ENCODE data around the gene ALX4.

ALX4 gene

DNA sequence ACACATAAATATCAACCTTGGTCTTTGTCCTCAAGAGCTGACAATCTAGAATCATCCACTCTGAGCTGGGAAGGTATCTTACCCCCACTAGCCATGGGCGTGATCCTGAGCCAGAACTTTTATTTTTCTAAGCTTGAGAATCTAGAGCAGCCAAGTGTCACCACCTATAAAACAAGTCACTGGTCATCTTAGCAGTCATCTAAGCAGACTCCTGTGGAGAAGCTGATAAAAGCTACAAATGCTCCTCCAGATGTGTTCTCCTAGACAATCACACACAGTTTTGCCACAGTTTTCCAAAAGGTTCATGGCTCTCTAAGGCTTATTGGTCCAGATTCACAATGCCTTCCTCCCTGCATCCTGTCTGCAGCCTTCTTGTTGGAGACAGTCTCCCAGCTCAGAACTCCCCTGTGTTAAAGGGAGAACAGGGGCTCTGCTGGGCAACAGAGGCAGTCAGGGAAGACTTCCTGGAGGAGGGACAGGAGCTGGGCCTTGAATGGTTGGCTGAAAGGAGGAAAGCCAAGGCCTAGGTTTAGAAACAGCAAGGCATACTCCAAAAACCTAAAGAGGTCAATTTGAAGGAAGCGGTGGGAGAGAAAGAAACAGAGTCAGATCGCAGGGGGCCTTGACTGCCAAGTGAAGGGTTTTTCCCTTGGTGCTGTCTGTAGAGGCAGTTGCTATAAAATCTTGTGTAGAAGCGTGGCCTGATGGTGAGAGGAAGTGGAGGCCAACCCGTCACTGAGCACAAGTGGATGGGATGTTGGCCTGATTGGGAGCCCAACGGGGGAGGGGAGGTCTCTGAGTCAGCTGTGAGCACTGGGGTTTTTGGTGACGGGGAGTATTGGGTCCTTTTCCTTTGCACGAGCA is 42.0 kb downstream of the ALX4 start:
- DNase-seq (ENCODE audit: low read depth in 2 of 2), result no peak

DNA sequence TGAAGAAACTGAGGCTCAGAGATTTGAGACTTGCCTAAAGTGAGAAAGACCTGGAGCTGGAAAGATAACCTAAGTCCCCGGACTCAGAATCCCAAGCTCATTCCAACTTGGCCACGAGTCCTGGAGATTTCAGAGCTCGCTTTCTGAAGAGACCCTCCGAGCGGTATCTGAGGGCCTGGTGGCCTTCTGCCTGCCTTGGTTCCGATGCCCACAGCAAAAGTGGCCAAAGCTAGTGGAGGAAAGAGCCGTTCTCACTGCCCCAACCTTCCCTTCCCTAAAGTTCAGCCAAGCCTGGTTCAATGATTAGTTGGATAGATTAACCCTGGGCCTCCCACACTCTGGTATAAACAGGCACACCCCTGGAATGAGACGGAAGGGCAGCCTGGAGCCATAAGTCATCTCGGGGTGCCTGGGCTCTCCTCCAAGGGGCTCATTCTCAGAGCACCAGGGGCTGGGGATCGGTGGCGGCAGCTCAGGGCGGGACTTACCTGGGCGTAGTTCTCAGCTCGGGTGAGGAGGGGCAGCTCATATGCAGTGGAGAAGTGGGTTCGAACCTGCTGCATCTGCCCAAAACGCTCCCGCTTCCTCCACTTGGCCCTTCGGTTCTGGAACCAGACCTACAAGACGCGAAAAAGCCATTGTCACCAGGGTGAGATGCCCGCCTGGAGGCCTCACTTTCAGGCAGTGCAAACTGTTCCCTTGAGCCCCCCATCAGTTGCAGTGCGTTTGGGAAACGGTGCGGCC is 42.8 kb downstream of the ALX4 start:
- no peak for DNase-seq (ENCODE audit: low read depth in 2 of 2)

DNA sequence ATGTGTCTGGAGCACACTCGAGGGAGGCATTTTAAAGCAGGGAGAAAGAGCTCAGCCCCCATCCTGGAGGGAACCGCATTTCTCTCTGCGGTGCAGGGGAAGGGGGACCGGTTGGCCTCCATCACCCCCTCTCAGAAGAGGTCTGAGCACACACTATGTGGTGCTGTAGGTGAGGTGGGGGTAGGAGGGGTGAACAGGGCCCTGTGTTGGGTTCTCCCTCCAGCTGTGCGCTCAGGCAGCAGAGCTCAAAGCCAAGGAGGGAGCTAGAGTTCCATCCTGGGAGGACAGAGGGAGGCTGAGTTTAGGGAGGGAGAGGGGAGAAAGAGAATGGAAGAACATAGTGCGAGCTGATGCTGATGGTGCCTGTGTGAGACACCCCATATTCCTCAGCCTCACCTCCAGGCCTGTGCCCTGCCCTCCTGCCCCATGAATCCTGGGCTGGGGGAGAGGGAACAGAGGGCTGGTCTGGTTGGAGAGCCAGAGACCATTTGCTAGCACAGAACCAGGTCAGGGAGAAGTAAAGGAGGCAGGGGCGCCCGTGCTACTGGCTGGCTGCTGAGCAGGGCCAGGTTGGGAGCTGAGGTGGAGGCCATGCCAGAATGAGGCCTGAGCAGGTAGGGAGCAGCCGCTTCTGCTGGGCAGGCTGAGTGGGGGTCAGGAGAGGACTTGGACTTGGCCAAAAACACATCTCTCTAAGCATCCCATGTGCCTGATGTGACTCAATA is 43.7 kb downstream of the ALX4 start:
- no peak for DNase-seq (ENCODE audit: low read depth in 2 of 2)

DNA sequence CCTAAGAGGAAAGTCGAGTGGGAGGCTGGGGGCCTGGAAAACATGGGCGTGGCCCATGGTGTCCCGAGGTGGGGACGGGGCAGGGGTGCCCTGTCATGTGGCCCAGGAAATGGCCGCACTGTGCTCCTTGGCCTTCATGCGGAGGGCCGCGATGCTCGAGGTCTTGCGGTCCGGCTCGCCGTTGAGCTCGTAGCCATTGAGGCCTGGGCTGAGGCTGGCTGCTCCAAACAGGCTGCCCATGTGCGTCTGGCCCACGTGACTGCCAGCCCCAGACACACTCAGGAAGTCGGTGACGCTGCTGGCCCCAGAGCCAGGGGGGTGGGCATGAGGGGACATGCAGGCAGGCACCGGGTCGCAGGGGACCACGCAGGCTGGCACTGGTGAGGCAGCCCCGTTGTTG is 45.2 kb downstream of the ALX4 start:
- DNase-seq (ENCODE audit: low read depth in 2 of 2), result no peak

DNA sequence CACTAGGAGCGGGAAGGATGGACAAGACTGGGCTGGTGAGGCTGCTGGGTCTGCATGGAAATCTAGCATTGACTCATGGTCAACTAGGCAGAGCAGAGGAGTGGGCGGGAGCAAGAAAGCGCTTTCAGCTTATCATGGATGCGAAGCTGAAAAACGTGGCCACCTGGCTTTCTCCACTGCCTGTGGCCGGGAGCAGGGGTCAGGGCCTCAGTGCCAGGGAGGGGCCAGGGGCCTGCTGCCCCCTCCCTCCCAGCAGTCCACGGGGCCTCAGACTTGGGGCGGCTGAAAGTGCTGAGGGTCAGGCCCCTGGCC is 45.5 kb downstream of the ALX4 start:
- DNase-seq (ENCODE audit: low read depth in 2 of 2), result no peak

DNA sequence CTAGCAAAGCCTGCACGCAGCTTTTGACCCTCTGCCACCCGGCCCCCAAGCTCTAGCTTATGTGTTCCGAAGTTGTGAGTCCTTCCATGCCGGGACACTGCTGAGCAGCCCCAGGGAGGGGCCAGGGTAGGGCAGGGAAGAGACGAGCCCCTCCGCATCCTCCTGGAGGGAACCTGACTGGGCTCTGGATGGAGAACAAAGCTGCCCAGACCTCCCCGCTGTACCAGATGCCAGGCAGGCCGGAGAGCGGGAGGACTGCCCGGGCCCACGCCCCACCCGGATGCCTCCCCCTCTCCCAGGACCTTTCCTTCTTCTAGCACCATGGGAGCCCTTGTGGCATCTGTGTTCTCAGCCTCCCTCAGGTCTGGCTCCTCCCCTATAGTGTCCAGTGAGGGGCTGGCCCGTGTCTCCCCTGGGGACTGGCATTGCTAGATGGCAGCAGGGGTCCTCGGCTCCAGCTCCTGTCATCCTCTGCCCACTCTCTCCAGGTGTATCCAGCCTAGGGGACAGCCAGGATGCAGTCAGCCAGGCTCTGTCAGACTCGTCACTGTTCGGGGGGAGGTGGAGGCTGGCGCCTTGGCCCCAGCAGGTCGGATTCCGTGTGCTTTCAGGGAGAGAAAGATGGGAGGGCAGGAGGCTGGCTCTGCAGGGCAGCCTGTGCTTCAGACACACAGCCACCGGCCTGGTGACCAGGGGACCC is 46.1 kb downstream of the ALX4 start:
- no peak for DNase-seq (ENCODE audit: low read depth in 2 of 2)

DNA sequence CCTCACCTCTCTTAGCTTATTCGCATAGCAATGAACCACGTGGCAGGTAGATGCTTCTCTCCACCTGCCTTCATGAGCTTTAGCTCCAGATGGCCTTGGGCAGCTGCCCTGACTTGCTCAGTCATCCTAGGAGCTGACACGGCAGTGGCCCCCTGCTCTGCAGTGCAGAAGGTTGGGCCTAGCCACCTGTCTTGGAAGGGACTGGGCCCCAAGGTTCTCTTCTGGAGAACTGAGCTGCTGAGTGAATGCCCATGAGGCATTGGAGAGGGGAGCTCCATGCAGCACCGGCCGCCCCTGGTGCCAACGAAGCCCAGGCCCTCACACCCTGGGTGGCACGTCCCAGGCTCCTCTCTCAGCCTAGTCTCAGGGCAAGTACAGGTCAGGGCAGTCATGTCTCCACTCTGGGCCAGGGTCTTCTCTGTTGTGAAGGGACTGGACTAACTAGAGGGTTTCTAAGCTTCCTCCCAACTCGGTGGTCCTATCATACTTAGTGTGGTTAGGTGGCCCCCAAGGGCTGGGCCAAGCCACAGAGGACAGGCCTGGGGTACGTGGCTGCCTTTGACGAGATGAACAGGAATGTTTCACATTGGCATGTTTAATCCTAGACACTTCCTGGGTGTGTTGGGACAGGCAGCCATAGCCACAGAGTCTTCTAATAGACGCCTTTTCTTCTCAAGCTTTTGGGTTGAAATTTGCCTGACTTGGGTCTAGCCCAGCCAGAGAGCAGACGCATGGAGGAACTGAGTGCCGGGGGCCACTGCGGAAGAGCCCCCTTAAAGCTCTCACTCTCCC is 47.9 kb downstream of the ALX4 start:
- DNase-seq (ENCODE audit: low read depth in 2 of 2), result no peak

DNA sequence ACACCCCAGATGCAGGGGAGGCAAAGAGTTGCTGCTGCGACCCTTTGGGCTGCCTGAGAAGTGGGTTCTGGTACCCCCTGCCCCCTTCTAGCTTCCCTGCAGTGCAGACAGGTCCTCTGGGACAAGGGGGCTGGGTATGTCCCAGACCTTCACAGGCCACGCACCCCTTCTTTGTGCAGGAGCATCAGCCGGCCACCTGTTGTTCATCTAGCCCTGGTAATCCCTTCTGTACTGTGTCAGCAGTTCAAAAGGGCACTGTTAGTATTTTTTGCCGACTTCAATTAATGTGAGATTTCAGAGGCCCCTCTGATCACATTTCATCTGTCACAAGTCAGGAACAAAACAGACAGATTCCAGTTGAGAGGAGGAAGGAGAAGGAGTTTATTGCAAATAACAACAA is 49.9 kb downstream of the ALX4 start:
- no peak for DNase-seq (ENCODE audit: low read depth in 2 of 2)

DNA sequence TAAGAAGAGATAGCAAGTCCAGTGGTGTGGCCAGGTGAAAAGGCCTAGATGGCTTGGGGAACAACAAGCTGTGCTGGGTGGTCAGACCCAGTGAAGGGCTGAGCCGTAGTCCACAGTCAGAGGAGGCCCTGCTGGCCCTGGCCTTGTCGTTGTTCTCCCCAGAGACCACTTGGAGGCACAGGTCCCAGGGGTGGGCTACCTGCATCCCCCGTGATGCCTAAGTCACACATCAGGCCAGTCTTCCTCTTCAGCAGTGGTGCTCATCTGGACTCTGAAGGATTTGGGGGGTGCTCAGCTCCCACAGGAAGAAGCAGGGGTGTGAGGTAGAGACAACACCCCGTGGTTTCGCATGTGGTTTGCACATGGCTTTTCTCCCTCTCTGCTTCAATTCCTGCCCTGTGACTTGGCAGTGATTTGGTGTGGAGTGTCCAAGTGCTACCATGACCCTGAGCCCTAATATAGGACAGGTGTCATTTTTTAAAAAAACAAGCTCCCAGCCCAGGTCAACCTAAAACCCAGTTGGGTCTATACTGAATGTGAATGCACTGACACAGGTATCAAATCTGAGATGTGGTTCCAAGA is 51.0 kb downstream of the ALX4 start:
- no peak for DNase-seq (ENCODE audit: low read depth in 2 of 2)

DNA sequence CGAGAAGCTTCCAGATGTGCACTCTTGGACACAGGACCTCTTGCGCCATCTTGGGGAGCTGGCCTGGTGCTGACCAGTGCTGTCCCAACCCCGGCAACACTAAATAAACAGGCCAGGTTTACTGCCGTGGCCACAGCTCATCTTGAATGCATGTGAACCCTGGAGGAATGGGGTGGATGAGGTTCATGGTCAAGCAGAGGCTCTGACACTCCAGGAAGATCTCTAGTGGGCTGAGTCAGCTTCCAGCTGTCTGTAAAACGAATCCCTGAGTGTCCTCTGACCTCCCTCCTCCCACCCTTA is 51.8 kb downstream of the ALX4 start:
- DNase-seq (ENCODE audit: low read depth in 2 of 2), result no peak

DNA sequence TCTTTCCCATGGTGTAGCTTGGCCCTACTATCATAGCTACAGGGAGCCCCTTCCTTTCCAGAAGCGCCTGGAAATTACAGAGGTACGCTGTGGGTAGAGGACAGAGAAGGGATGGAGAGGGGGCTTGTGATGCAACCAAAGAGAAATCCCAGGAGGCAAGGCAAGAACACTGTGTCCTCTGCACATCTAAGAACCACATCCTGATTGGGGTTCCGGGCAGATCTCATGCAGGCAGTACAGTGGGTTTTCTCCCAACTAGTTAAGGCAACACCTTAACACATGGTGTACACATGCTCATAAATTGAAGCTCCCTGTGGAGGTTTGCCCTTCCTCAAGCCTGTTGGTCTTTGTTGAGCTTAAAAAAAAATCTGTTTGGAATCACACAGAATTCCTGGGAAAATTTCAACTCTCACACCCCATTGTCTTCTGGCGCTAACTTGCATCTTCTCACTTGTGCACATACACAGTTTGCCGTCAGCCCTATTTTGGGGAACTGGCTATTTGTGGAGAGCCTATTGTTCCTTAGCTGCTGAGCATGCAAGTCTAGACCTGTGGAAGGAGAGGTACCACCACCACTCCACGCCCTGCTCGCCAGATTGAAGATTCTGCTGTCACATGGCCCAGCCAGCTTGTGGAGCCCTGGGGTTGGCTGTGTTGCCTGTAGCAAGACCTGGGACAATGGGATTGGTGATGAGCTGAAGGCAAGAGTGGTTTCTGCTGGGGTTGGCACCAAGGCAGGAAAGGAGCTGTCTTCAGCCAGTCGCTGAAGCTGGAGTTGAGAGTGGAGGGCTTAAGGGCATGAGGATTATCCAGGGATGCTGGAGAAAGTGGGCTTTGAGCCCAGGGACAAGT is 52.4 kb downstream of the ALX4 start:
- no peak for DNase-seq (ENCODE audit: low read depth in 2 of 2)

DNA sequence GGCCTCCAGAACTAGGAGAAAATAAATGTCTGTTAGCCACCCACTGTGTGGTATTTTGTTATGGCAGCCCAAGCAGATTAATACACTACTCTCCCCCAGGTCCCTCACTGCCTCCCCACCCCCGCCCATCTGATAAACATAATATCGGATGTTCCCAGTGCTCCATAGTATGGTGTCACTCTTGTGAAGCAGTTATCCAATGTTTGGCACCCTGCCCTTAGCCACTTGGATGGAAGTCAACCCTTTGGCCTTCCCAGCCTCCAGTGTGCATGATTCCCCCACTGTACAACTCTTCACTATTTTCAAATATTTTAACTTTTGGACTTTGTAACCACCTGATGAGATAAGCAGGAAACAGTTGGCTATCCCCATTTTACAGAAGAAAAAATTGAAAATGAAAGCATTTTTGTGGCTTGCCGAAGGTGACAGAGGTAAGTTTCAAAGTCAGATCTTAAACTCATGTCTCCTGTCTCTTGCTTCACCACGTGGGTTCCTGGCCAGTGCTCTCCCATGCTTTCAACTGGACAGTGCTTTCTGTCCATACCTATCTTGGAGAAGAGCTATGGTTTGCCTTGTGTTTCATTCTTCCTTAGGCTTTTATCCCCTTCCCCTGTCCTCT is 53.2 kb downstream of the ALX4 start:
- DNase-seq (ENCODE audit: low read depth in 2 of 2), result no peak

DNA sequence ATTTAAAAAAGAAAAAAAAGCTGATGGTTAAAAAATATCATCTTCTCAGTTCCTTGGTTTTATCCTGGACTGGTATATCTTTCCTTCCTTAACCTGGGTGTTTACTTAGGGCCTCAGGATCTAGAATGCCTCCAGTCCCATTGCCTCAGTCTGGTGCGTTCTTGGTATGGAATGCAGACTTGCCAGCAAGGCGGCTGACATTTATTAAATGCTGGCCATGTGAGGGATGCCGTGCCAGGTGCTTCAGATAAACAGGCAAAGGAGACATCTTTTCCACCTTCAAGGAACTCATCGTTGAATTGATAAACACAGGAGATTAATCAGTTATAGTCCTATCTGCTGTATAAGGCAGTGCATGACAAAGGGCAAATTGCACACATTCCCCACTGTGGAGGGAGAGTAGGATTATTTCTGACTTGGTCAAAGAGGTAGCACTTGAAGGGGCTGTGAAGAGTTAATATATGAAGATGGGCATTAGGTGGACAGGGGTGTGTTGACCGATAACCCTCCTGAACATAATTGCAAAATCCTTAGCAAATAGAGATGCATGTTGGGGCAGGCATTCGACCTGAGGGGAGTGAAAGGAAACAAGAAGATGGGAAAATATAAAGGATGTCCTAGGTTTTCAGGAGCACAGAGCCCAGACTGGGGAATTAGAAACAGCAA is 54.4 kb downstream of the ALX4 start:
- DNase-seq (ENCODE audit: low read depth in 2 of 2), result no peak

DNA sequence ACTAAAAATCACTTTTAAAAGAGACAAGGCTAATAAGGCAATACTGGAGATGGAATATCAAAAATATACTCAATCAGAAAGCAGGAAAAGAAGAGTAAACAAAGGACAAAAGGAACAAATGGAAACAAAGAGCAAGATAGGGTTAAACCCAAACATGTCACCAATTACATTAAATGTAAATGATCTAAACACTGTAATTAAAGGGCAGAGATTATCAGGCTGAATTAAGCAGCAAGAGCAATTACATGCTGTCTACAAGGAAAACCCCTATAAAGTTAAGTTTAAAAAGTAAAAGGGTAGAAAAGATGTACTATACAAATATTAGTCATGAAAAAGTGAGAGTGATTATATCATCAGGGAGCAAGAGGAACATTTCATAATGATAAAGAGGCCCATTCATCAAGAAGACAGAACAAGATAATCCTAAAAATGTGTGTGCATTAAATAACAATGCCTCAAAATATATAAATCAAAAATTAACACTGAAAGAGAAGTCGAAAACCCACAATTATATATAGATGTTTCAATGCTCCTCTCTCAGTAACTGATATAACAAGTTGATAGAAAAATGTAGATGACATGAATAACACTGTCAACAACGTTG is 56.8 kb downstream of the ALX4 start:
- no peak for DNase-seq (ENCODE audit: low read depth in 2 of 2)

DNA sequence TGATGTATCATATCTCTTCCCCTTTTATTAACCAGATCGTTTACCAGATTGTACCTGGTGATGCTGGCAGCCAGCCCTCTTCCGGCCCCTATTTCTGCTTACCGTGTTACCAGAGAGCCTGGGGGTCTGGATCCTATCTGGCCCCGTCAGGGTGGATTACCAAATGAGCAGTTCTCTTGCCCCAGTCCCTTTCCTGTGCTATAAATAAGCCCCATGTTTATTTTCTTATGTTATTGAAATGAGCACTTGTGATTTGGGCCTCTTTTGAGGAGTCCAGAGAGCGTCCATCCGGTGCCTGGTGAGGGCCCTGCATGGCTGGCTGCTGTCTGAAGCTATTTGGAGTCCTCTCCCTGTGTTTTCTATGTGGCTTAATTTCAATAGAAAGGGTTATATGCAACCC is 59.5 kb downstream of the ALX4 start:
- no peak for DNase-seq (ENCODE audit: low read depth in 2 of 2)

DNA sequence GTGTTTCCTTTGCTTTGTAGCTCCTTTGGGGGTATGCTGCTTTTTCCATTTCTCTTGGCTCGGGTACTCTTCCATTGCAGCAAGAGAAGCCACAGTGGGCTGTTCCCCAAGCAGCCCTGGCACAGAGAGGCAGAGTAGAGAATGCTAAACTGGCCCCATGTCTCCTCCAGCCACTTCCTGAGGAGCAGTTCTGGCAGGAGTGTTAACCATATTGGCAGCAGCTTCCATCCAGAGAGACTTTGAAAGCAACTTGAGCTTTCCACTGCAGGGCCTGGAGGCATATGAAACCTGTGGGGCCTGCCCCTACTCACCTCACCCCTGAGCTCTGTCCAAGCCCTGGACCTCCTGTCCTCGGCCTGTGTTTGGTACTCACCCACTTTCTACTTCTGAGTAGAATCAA is 61.8 kb downstream of the ALX4 start:
- no peak for DNase-seq (ENCODE audit: low read depth in 2 of 2)

DNA sequence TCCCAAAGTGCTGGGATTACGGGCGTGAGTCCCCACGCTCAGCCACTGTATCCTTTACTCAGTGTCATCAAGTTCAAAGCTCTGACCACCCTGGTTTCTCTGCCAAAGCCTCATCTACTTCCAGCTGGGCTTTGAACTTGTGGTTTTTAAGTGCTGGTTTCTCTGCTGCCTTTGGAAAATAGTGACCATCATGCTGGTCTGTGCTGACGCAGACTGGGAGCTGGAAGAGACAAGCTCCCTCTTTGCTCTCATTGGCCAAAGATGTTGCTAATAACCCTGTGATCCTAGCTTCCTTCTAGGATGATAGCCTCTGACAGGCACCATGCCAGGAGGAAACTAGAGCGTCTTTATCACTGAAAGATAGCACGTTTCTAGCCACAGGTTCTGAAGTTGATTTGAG is 62.4 kb downstream of the ALX4 start:
- DNase-seq (ENCODE audit: low read depth in 2 of 2), result no peak

DNA sequence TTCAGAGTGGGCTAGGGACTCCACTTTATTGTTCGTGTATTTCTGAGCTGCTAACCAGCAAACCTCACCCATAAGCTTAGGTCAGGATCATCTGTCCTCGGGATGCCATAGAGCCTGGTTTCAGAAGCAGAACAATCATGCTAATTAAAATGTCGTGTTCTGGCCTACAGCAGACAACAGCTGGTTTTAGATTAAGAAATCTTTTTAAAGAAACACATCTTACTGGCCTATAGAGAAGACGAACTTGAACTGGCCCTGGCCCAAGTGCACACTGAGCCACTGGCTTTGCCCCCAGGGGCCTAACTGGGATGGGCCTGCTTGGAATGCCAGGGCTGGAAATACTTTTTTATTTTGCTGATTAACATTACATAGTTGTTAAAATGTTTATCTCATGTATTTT is 63.2 kb downstream of the ALX4 start:
- no peak for DNase-seq (ENCODE audit: low read depth in 2 of 2)
